NAMALWA (cell line): Measurements from ENCODE around the gene CSH1.
"Not testable (repeated sequence)": the region's sequence is repeated elsewhere in the genome, so short reads cannot be mapped to it uniquely, and the experiment has no call there.

Experiments
- DNase-seq: peaks from one replicate; pipeline ENCODE4 v3.0.0-alpha.2; 2015; ENCODE audit warnings: low spot score

CSH1 gene

DNA sequence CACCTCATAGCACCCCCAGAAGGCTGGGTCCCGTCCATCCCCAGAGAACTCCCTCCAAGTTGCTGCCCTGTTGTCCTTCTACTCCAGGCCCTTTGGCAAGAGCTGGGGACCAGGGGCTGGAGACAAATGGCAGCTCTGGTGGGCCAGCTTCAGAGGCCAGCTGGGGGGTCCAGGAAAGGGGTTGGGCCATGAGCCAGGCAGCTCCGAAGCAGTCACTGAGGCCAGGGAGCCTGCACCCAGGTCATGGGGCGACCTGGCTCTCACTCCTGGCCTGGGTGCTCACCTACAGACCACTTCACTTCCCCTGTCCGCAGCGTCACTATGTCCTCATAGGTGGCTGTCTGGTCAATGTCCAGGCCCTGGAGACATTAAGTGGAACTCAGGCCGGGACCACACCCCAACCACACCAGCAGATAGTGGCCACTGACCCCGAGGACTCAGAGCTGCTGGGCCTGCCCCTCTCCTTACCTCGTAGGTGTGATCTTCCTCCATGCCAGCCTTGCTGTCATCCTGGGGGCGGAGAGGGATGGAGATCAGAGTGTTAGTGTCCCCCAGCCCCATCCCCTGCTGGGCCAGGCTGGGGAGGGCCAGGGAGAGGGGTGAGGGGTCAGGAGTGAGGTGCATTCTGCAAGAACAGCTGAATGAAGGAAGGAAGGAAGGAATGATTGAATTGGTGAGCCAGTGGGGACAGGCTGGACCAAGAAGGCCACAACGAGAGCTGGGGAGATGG is 32.8 kb upstream of the CSH1 start:
- no peak for DNase-seq

DNA sequence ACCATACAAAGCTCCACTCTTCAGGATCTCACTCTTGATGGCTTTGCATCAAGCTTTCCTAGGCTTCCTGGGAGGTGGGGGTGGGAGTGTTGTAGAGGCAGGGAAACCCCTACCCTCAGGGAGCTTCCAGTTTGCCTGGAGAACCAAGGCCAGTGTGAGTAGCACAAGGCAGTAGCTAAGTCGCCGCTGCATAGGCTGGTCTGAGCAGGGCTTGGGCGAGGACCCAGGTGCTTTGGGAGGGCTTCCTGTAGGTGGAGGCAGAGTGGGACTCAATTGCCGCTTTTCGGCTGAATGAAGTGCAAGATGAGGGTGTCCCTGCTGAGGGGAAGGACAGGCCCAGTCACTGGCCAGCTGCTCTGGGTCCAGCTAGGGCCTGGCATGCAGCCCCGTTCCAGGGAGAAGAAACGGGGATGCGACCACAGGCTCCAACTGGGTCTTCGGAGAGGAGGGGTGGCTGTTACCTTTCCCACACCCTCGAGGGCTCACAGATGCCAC is 31.8 kb upstream of the CSH1 start:
- DNase-seq = no peak

DNA sequence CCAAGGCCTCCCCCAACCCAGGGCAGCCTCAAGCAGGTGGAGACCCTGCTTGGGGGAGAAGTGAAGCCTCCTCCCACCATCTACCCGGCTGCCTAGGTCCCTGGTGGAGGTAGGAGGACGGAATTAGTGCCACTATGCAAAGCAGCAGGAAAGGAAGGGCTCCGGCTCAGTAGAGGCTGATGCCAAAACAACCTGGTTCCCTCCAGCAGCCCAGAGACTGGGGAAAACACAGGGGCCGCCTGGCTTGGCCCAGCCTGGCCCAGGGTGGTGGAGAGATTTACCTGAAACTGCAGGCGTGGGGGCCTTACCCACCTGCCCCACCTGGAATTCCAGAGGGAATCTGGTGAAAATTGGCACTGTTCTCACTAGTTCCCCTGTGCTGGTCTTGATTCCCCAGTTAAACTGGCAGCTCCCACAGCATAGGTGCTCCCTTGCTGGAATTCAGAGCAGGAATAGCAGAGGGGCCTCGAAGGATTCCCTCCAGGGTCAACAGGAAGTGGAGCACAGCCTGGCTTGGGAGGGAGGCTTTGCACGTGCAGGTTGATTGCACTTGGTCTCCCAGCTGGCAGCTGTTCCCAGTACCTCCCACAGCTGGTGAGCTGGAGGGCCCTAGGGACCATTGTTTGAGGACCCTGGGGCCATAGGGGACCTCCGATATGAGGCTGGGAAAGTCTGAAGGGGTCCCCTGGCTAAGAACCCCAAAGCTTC is 31.2 kb upstream of the CSH1 start:
- DNase-seq = peak; percentile 87

DNA sequence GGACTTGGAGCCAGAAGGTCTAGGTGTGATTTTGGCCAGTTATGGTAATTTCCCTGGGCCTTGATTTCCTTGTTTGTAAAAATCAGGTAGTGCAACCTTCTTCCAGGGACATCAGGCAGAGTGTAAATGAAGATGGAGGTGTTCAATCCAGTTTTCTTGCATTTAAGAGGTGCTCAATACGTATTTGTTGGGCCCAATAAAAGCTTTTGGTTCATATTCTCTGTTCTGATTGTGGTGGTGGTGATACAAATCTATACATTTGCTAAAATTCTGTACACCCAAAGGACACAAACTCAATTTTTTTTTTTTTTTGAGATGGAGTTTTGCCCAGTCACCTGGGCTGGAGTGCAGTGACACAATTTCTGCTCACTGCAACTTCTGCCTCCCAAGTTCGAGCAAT is 29.8 kb upstream of the CSH1 start:
- peak; percentile 63 for DNase-seq

DNA sequence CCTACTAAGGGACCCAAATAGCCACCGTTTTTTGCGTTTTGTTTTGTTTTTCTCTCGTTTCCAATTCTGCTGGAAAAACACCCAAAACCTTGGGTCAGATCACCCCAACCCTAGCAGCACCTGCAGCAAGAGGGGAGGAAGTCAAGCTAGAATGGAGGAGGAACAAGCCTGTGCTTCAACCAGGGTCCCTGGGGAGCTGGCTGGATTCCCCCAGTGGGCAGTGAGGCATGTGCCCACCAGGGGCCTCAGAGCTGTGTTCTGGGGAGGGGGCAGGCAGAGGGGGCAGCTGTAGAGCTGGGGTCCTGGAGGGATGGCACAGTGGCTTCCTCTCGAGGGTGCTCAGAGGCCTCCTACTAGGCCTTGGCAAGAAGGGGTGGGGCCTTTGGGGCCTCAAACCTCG is 29.2 kb upstream of the CSH1 start:
- peak; percentile 95 for DNase-seq

DNA sequence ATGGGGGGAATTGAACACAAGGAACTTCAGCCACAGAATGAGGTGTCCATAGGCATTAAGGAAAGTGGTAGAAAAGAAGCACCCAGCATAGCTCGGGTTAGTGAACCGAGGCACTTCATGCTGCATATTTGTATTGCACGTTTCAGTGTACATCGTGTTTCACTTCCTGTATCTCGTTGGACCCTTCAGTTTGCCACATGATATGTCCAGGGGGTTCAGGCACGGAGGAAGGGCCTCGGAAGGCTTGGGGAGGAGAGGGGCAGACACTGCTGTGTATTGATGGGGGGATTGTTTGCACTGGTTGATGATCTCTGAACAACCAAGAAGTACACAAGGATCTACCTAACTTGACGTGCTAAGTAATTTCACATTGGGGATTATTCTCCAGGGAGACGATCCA is 26.0 kb upstream of the CSH1 start:
- peak; percentile 82 for DNase-seq

DNA sequence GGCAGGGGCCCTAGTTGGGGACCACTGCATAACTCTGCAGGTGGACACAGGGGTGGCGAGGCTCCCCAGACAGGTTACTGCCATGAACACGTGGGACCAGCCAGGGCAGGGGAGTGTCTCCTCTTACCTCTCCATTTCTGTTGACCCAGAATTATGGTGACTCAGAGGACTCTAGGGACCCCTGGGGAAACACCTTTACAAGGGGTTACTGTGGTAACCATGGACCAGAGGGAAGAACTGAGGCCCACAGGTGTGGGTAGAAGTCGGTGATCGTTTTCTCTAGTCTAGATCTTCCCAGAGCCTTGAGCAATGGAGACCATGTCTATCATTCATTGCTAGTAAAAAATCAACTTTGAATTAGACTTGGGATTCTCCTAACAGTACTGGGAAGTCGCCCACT is 24.4 kb upstream of the CSH1 start:
- DNase-seq = peak; percentile 56

DNA sequence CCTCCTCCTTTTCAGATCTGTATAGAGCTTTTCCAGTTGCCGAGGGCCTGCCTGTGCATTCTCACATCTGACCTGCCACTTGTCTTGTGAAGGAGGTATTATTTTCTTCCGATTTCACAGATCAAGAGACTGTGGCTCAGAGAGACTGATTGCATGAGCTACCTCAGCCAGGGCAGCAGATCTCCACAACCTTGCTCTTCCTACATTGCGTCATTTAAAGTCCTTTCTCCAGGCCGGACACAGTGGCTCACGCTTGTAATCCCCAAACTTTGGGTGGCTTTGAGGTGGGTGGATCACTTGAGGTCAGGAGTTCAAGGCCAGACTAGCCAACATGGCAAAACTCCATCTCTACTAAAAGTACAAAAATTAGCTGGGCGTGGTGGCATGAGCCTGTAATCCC is 23.7 kb upstream of the CSH1 start:
- not testable (repeated sequence) for DNase-seq

DNA sequence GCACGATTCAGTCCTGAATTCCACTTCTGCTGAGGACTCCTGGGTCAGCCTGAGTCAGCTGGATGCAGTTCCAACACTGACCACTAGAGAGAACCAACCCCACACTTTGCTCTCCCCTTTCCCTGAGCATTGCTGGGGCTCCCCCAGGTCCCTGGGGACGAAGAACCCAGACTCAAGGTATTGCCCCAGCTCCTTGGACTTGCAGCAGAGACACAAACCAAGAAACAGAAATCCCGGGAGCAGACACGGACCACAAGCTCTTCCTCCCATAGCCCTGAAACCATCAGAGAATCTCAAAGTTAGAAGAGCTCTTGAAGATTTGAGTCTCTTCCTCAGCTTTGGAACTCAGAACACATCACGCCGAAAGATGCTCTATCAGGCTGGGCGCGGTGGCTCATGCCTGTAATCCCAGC is 22.9 kb upstream of the CSH1 start:
- peak; percentile 90 for DNase-seq

DNA sequence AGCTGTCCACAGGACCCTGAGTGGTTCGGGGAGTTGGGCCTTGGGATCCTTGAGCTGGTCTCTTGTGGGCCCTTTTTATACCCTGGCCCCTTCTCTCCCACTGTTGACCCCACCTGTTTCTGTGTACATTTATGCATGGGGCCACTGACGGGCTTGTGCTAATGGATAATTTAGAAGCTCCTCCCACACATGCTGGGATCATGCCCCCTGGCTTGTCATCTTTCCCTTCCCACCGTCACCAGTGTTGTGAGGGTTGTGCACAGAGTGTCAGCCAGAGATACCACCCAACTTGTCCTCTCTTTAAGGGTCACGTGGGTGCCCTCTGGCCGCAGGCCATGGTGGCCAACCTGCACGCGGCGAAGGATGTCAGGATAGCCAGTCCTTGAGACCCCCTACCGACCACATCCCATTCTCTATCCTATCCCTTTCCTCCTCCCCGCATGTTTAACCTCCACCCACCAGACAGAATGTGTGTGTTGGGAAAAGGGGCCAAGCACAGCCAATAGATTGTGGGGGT is 22.5 kb upstream of the CSH1 start, which contains the start of gene GH1:
TSS of gene GH1 (minus strand) at position 51 of the 517 bp plus-strand sequence. CDS start 63 bp downstream, outside the sequence.
- peak; percentile 23 for DNase-seq

DNA sequence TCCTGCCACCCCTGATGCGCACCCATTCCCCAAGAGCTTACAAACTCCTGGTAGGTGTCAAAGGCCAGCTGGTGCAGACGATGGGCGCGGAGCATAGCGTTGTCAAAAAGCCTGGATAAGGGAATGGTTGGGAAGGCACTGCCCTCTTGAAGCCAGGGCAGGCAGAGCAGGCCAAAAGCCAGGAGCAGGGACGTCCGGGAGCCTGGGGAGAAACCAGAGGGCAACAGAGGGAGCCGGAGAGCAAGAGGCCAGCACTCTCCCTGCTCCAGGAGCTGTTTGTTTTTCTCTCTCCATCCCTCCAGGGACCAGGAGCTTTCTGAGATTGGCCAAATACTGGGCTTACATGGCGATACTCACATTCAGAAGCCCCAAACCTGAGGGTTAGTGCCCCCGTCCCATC is 21.9 kb upstream of the CSH1 start:
- no peak for DNase-seq

DNA sequence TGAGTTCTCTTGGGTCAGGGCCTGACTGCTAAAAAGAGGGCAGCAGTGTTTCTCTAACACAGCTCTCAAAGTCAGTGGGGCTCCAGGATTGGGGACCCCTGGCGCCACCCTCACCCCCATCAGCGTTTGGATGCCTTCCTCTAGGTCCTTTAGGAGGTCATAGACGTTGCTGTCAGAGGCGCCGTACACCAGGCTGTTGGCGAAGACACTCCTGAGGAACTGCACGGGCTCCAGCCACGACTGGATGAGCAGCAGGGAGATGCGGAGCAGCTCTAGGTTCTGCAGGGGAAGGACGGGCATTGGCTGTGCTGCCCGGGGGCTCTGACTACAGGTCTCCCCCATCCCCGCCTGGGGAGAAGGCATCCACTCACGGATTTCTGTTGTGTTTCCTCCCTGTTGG is 21.3 kb upstream of the CSH1 start:
- DNase-seq = no peak

DNA sequence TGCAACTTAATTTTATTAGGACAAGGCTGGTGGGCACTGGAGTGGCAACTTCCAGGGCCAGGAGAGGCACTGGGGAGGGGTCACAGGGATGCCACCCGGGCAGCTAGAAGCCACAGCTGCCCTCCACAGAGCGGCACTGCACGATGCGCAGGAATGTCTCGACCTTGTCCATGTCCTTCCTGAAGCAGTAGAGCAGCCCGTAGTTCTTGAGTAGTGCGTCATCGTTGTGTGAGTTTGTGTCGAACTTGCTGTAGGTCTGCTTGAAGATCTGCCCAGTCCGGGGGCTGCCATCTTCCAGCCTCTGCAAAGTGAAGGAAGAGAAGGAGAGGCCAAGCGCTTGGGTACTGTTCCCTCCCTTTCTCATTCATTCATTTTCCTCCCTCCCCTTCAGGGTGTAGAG is 20.8 kb upstream of the CSH1 start:
- DNase-seq = not testable (repeated sequence)

DNA sequence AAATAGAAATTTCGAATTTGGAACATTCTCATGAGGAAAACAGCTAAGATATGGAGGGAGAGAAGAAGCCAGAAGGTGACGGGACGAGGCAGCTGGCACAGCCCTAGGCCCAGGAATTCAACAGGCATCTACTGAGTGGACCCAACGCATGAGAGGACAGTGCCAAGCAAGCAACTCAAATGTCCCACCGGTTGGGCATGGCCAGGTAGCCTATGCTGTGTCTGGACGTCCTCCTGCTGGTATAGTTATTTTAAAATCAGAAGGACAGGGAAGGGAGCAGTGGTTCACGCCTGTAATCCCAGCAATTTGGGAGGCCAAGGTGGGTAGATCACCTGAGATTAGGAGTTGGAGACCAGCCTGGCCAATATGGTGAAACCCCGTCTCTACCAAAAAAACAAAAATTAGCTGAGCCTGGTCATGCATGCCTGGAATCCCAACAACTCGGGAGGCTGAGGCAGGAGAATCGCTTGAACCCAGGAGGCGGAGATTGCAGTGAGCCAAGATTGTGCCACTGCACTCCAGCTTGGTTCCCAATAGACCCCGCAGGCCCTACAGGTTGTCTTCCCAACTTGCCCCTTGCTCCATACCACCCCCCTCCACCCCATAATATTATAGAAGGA is 20.3 kb upstream of the CSH1 start:
- no peak for DNase-seq

DNA sequence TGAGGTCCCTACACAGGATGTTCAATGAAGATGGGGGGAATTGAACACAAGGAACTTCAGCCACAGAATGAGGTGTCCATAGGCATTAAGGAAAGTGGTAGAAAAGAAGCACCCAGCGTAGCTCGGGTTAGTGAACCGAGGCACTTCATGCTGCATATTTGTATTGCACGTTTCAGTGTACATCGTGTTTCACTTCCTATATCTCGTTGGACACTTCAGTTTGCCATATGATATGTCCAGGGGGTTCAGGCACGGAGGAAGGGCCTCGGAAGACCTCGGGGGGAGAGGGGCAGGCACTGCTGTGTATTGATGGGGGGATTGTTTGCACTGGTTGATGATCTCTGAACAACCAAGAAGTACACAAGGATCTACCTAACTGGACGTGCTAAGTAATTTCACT is 19.4 kb upstream of the CSH1 start:
- peak; percentile 67 for DNase-seq

DNA sequence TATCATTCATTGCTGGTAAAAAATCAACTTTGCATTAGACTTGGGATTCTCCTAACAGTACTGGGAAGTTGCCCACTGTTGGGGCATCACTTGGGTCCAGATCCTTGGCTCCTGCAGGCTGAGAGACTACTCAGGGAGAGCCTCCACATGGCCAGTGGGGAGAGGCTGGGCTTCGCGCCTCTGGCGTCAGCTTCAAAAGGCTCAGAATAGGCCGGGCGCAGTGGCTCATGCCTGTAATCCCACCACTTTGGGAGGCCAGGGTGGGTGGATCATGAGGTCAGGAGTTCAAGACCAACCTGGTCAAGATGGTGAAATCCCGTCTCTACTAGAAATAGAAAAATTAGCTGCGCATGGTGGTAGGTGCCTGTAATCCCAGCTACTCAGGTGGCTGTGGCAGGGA is 18.1 kb upstream of the CSH1 start:
- no peak for DNase-seq

DNA sequence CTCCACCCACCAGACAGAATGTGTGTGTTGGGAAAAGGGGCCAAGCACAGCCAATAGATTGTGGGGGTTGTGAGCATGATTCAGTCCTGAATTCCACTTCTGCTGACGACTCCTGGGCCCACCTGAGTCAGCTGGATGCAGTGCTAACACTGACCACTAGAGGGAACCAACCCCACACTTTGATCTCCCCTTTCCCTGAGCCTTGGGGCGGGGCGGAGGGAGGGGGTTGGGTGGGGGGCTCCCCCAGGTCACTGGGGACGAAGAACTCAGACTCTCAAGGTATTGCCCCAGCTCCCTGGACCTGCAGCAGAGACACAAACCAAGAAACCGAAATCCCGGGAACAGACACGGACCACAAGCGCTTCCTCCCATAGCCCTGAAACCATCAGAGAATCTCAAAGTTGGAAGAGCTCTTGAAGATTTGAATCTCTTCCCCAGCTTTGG is 15.3 kb upstream of the CSH1 start:
- peak; percentile 68 for DNase-seq

DNA sequence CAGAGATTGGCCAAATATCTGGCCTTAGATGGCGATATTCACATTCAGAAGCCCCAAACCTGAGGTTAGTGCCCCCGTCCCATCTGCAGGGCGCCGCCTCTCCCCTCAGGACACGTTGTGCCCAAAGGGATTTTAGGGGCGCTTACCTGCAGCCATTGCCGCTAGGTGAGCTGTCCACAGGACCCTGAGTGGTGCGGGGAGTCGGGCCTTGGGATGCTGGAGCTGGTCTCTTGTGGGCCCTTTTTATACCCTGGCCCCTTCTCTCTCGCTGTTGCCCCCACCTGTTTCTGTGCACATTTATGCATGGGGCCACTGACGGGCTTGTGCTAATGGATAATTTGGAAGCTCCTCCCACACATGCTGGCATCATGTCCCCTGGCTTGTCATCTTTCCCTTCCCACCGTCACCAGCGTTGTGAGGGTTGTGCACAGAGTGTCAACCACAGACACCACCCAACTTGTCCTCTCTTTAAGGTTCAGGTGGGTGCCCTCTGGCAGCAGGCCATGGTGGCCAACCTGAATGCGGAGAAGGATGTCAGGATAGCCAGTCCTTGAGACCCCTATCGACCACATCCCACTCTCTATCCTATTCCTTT is 14.8 kb upstream of the CSH1 start, which contains the start of gene CSHL1:
TSS of gene CSHL1 (minus strand) at position 218 of the 595 bp plus-strand sequence. CDS start at position 156, 62 bp downstream.
- no peak for DNase-seq

DNA sequence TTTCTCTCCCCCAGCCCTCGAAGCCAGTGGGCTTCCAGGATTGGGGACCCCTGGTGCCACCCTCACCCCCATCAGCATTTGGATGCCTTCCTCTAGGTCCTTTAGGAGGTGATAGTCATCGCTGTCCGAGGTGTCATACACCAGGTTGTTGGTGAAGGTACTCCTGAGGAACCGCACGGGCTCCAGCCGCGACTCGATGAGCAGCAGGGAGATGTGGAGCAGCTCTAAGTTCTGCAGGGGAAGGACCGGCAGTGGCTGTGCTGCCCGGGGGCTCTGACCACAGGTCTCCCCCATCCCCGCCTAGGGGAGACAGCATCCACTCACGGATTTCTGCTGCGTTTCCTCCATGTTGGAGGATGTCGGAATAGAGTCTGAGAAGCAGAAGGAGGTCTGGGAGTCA is 13.7 kb upstream of the CSH1 start:
- no peak for DNase-seq

DNA sequence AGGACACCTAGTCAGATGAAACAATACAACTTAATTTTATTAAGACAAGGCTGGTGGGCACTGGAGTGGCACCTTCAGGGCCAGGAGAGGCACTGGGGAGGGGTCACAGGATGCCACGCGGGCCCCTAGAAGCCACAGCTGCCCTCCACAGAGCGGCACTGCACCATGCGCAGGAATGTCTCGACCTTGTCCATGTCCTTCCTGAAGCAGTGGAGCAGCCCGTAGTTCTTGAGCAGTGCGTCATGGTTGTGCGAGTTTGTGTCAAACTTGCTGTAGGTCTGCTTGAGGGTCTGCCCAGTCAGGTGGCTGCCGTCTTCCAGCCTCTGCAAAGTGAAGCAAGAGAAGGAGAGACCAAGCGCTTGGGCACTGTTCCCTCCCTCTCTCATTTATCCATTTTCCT is 13.2 kb upstream of the CSH1 start:
- not testable (repeated sequence) for DNase-seq

DNA sequence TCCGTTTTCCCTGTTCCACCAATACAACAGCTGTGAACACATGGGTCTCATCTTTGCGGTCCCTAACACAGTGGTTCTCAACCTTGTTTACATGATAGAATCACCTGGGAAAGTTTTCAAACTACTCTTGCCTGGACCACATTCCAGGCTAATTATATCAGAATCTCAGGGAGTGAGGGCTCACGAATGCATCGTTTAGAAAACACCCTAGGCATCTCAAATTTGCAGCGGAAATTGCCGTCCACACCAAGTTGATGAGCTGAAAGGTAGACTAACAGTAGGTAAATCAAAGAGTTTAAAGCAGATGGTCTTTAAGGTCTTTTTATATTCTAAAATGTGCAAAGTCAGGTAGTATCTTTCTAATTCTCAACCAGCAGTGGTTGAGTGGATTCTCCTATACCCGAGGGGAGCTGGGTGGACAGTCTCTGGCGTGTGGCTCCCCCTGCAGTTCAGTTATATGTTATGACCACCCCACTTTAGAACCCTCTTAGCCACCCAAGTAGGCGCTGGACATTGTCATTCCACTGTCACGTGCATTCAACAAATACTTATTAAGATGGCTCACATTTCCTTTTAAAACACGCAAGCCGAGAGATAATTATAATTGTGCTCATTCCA is 10.9 kb upstream of the CSH1 start:
- DNase-seq = peak; percentile 58

DNA sequence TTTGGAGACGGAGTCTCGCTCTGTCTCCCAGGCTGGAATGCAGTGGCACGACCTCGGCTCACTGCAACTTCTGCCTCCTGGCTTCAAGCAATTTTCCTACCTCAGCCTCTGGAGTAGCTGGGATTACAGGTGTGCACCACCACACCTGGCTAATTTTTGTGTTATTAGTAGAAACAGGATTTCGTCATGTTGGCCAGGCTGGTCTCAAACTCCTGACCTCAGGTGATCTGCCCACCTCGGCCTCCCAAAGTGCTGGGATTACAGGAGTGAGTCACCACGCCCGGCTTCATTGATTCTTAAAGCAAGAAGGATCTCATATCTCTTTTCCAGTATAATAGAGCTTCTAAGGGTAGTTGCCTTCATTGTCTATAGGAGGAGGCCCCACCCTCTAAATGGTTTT is 8.4 kb upstream of the CSH1 start:
- not testable (repeated sequence) for DNase-seq
